Stimulated activated CD4-positive, alpha-beta T cell treated with anti-CD3 and anti-CD28 coated beads, Interleukin-1b, Interleukin-23, amount 100 ng/mL, for 4 hours (primary cell): ENCODE data around the gene STEAP1.
"Not testable (repeated sequence)": the region's sequence is repeated elsewhere in the genome, so short reads cannot be mapped to it uniquely, and the experiment has no call there.

Experiments used
- DNase-seq, 2 donors: peaks; one replicate each; pipeline ENCODE4 v3.0.0-alpha.2; 2020; ENCODE audit warnings: low read depth in 2 of 2

STEAP1 gene

GRCh38 chr7:90173127-90173844 lies 19.0 kb downstream of the STEAP1 start:
- no peak for DNase-seq

- DNase-seq, result no peak
Measured at GRCh38 chr7:90175667-90176066, 21.4 kb downstream of the STEAP1 start.

- DNase-seq, result no peak
Measured at GRCh38 chr7:90176195-90176594, 21.9 kb downstream of the STEAP1 start.

GRCh38 chr7:90178166-90178565 lies 23.9 kb downstream of the STEAP1 start:
- DNase-seq, result no peak

GRCh38 chr7:90178679-90179278 lies 24.5 kb downstream of the STEAP1 start:
- DNase-seq, result no peak

- DNase-seq, result no peak
Measured at GRCh38 chr7:90180011-90180585, 25.8 kb downstream of the STEAP1 start.

GRCh38 chr7:90180649-90181048 lies 26.4 kb downstream of the STEAP1 start:
- DNase-seq, result no peak

GRCh38 chr7:90181485-90181884 lies 27.2 kb downstream of the STEAP1 start:
- DNase-seq, result no peak

GRCh38 chr7:90186290-90186689 lies 32.0 kb downstream of the STEAP1 start:
- not testable (repeated sequence) for DNase-seq

GRCh38 chr7:90187507-90188050 lies 33.3 kb downstream of the STEAP1 start:
- DNase-seq, result no peak

GRCh38 chr7:90188281-90188680 lies 34.0 kb downstream of the STEAP1 start:
- DNase-seq, result no peak

- DNase-seq, result no peak
Measured at GRCh38 chr7:90190995-90191394, 36.7 kb downstream of the STEAP1 start.

GRCh38 chr7:90191648-90192047 lies 37.4 kb downstream of the STEAP1 start:
- no peak for DNase-seq

GRCh38 chr7:90192876-90193750 lies 38.8 kb downstream of the STEAP1 start:
- no peak for DNase-seq

GRCh38 chr7:90194911-90195809 lies 40.9 kb downstream of the STEAP1 start:
- DNase-seq, result no peak

- DNase-seq, result no peak
Measured at GRCh38 chr7:90201500-90202195, 47.4 kb downstream of the STEAP1 start.

- no peak for DNase-seq
Measured at GRCh38 chr7:90207956-90208355, 53.7 kb downstream of the STEAP1 start.

GRCh38 chr7:90209776-90210175 lies 55.5 kb downstream of the STEAP1 start:
- DNase-seq, result no peak

- no peak for DNase-seq
Measured at GRCh38 chr7:90210475-90210874, 56.2 kb downstream of the STEAP1 start.

- DNase-seq, result no peak
Measured at GRCh38 chr7:90210981-90211380, 56.7 kb downstream of the STEAP1 start.
